ENCODE data around the gene ALLC. TPM values are rescaled to one million over a fixed set of nuclear protein-coding genes. Genes with fewer than 3 reads are reported as not detected.
A peak's percentile ranks its signal among the peaks of the same experiment; 100 is the strongest.

ALLC gene
- total RNA-seq, 6 experiments from 2014 or later: not detected

GRCh38 chr2:3682811-3683210 is 24.8 kb downstream of the ALLC start:
- Mint-ChIP-seq H3K27me3 (ENCODE audit: insufficient read depth) (peaks cover 16% of the 10 kb centered on the region), H3K4me1 (ENCODE audit: low read depth) (no peaks in the 10 kb centered on the region), H3K27ac (no peak overlapping the region), H3K4me3 (no peak overlapping the region), H3K36me3 (ENCODE audit: low read depth) (no peaks in the 10 kb centered on the region), H3K9me3 (no peaks in the 10 kb centered on the region; the same call in 1 of the 2 replicates)
- DNase-seq: no peak
- TF ChIP-seq CTCF (IDR thresholded peaks at IDR 0.05): no peak

- Mint-ChIP-seq H3K36me3 (ENCODE audit: low read depth) (no peaks in the 10 kb centered on the region), H3K4me3 (no peak overlapping the region), H3K9me3 (no peaks in the 10 kb centered on the region; the same call in 1 of the 2 replicates)
These were observed 25.9 kb downstream of the ALLC start for GRCh38 chr2:3683748-3684454.

GRCh38 chr2:3689998-3690748 is 32.2 kb downstream of the ALLC start:
- H3K9me3 Mint-ChIP-seq: peaks cover 20% of the 10 kb centered on the region
- no peaks in the 10 kb centered on the region for H3K36me3 Mint-ChIP-seq (ENCODE audit: low read depth)
- no peak overlapping the region for H3K4me3 Mint-ChIP-seq
- H3K27me3 Mint-ChIP-seq (ENCODE audit: insufficient read depth): peaks cover 8% of the 10 kb centered on the region
- no peaks in the 10 kb centered on the region for H3K4me1 Mint-ChIP-seq (ENCODE audit: low read depth)
- H3K27ac Mint-ChIP-seq: no peak overlapping the region
- no peak for DNase-seq
- no peak for TF ChIP-seq CTCF (IDR thresholded peaks at IDR 0.05)

More at GRCh38 chr2:3683748-3684454, 25.9 kb downstream of the ALLC start:
- DNase-seq: no peak
- Mint-ChIP-seq H3K4me1 (ENCODE audit: low read depth) (no peaks in the 10 kb centered on the region), H3K27me3 (ENCODE audit: insufficient read depth) (peaks cover 6% of the 10 kb centered on the region), H3K27ac (no peak overlapping the region)
- no peak for TF ChIP-seq CTCF (IDR thresholded peaks at IDR 0.05)

- no peaks in the 10 kb centered on the region for H3K36me3 Mint-ChIP-seq (ENCODE audit: low read depth)
These were observed 34.4 kb downstream of the ALLC start for GRCh38 chr2:3692375-3692774.

GRCh38 chr2:3696545-3696944 is 38.5 kb downstream of the ALLC start:
- Mint-ChIP-seq H3K36me3 (ENCODE audit: low read depth) (no peaks in the 10 kb centered on the region), H3K4me3 (no peak overlapping the region), H3K9me3 (peaks cover 6% of the 10 kb centered on the region), H3K4me1 (ENCODE audit: low read depth) (no peaks in the 10 kb centered on the region), H3K27me3 (ENCODE audit: insufficient read depth) (no peaks in the 10 kb centered on the region; the same call in 1 of the 2 replicates), H3K27ac (no peak overlapping the region)
- DNase-seq: no peak
- no peak for TF ChIP-seq CTCF (IDR thresholded peaks at IDR 0.05)

More at GRCh38 chr2:3692375-3692774, 34.4 kb downstream of the ALLC start:
- H3K4me3 Mint-ChIP-seq: no peak overlapping the region
- no peaks in the 10 kb centered on the region for H3K4me1 Mint-ChIP-seq (ENCODE audit: low read depth)
- peaks cover 20% of the 10 kb centered on the region for H3K9me3 Mint-ChIP-seq
- H3K27ac Mint-ChIP-seq: no peak overlapping the region
- peaks cover 7% of the 10 kb centered on the region; the same call in 1 of the 2 replicates for H3K27me3 Mint-ChIP-seq (ENCODE audit: insufficient read depth)
- DNase-seq: no peak
- peak; percentile 45 for TF ChIP-seq CTCF (IDR thresholded peaks at IDR 0.05)

All from HFFc6 (cell line).